Smooth muscle cell (in vitro differentiated cells): ENCODE results near the gene RAET1E. TPM values are rescaled to one million over a fixed set of nuclear protein-coding genes. Genes with fewer than 3 reads are reported as not detected.

Source experiments
- DNase-seq: peaks from one replicate; lab custom pipeline; 2025; ENCODE audit not compliant: unreplicated experiment; lab: John Stamatoyannopoulos, UW
- H2AFZ ChIP-seq: fragments of 200-600 bp; sonication (generic); 2 replicates; pipeline ENCODE4 v1.6.0; 2016; ENCODE audit warnings: antibody characterized with exemption, low read depth, mild to moderate bottlenecking
- H3F3A ChIP-seq: fragments of 200-600 bp; sonication (generic); 2 replicates; pipeline ENCODE4 v1.6.0; 2017; ENCODE audit warnings: antibody characterized with exemption, low read depth
- H3K27ac ChIP-seq: fragments of 200-600 bp; sonication (generic); 2 replicates; pipeline ENCODE4 v1.5.1; 2016; ENCODE audit warnings: low read depth, mild to moderate bottlenecking
- H3K27me3 ChIP-seq: fragments of 200-600 bp; sonication (generic); 2 replicates; pipeline ENCODE4 v1.6.1; 2016; ENCODE audit warnings: low read depth, mild to moderate bottlenecking
- H3K36me3 ChIP-seq: fragments of 200-600 bp; sonication (generic); 2 replicates; pipeline ENCODE4 v1.5.1; 2016; ENCODE audit warnings: low read depth
- H3K4me1 ChIP-seq: fragments of 200-600 bp; sonication (generic); 2 replicates; pipeline ENCODE4 v1.5.1; 2016; ENCODE audit warnings: low read depth
- H3K4me2 ChIP-seq: fragments of 200-600 bp; sonication (generic); 2 replicates; pipeline ENCODE4 v1.6.0; 2016; ENCODE audit warnings: mild to moderate bottlenecking
- H3K4me3 ChIP-seq: fragments of 200-600 bp; sonication (generic); 2 replicates; pipeline ENCODE4 v1.5.1; 2016; ENCODE audit warnings: mild to moderate bottlenecking
- H3K79me2 ChIP-seq: fragments of 200-600 bp; sonication (generic); 2 replicates; pipeline ENCODE4 v1.6.0; 2016; ENCODE audit warnings: low read depth, mild to moderate bottlenecking
- H3K9ac ChIP-seq: fragments of 200-600 bp; sonication (generic); 2 replicates; pipeline ENCODE4 v1.6.0; 2016; ENCODE audit warnings: low read depth
- H3K9me3 ChIP-seq: fragments of 200-600 bp; sonication (generic); replicated peaks from 2 replicates; pipeline ENCODE4 v1.5.1; 2016; ENCODE audit warnings: low read depth
- H4K20me1 ChIP-seq: fragments of 200-600 bp; sonication (generic); 2 replicates; pipeline ENCODE4 v1.6.0; 2016; ENCODE audit warnings: low read depth
- CTCF ChIP-seq: fragments of 200-600 bp; sonication (generic); IDR thresholded peaks from 2 replicates; pipeline ENCODE4 v1.5.1; 2017; ENCODE audit warnings: borderline replicate concordance, mild to moderate bottlenecking, antibody characterized with exemption; ENCODE audit not compliant: insufficient read depth, poor library complexity, severe bottlenecking
- WGBS: methylation state at CpG from one replicate; pipeline ENCODE4 v1.1.7; 2016; ENCODE audit warnings: low lambda C conversion rate; 5-methylcytosine and 5-hydroxymethylcytosine counted together
- polyA plus RNA-seq: library from polyadenylated mRNA; unstranded; fragments of >200 nt; fragmentation: Nextera tagmentation; extraction: Ambion mirVana; gene quantifications from 2 replicates; pipeline ENCODE4 v1.2.1, GENCODE V29; 2016
- total RNA-seq: library from RNA; depleted of rRNA; stranded (reverse); fragments of >200 nt; gene quantifications from 2 replicates; pipeline ENCODE4 v1.2.3, GENCODE V29; 2014

The RAET1E gene
- total and polyA plus RNA-seq, 2 experiments from 2014 or later = not detected

DNA sequence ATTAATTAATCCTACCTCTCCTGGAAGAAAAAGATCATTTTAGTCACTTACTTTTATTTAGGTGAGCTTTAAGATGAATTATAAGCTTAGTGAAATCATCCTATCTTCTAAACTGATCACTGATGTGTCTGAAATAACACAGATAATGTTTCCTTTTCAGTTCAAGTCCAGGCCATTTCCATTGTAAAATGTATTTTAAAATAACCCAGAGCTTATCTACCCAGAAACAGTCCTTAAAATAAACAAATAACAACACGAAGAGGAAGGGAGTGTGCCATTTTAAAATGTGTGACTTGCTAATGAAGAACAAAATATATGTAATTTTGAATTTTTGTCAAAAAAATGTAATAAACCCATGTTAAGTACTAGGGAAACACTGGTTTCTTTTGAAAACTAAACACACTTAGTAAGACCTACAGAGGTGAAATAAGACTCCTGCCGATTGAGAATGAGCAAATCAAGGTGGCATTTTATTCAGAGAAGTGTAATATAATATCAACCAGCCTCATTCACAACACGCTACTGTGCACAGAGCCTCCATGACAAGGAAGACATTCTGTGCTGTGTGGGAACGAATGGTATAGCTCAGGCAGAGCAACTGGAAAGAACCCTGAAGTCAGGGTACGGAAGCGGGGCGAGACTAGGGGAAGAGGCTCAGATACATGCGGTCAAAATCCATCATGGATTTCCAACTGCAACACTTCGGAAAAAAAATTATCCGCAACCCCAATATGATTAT, 41.5 kb downstream of the RAET1E start:
- peaks cover 28% of the 10 kb centered on the region for H3F3A ChIP-seq
- no peak for TF ChIP-seq CTCF
- no peak overlapping the region for H2AFZ ChIP-seq
- peaks cover 24% of the 10 kb centered on the region for H3K4me1 ChIP-seq
- H3K79me2 ChIP-seq = peaks cover 60% of the 10 kb centered on the region
- H3K36me3 ChIP-seq = no peaks in the 10 kb centered on the region
- no peaks in the 10 kb centered on the region for H3K27me3 ChIP-seq
- H3K4me3 ChIP-seq = peak overlapping the region; percentile 27
- WGBS = 83% methylated on average over 10 of the region's 10 CpGs
- H3K4me2 ChIP-seq = peak overlapping the region; percentile 81
- no peaks in the 10 kb centered on the region for H3K9me3 ChIP-seq
- H4K20me1 ChIP-seq = peaks cover 11% of the 10 kb centered on the region
- peak overlapping the region; percentile 97 for H3K27ac ChIP-seq
- peak overlapping the region; percentile 87 for H3K9ac ChIP-seq
- DNase-seq = no peak

DNA sequence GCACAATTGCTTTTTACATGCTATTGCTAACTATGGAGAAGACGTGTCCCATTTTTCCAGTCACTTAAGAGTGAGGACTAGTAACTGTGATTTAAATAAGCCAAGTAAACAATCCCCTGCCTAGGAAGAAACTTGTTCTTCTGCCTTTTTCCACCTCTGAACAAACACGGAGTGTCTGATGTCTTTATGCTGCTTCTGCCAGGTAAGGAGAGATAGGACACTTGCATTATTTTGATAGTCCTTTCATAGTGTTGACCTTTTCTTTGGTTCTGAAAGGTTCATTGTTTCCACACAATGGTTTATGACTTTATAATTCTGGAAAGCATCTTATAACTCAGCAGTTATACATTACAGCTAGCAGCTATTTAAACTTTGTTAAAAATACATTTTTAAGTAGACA, 42.2 kb downstream of the RAET1E start:
- DNase-seq = no peak
- WGBS = 9% methylated on average over 2 of the region's 2 CpGs
- H4K20me1 ChIP-seq = peaks cover 9% of the 10 kb centered on the region
- H3K4me3 ChIP-seq = peak overlapping the region; percentile 27
- no peak overlapping the region for H2AFZ ChIP-seq
- H3K4me1 ChIP-seq = peaks cover 24% of the 10 kb centered on the region
- peaks cover 28% of the 10 kb centered on the region for H3F3A ChIP-seq
- peak overlapping the region; percentile 87 for H3K9ac ChIP-seq
- peaks cover 53% of the 10 kb centered on the region for H3K79me2 ChIP-seq
- H3K27ac ChIP-seq = peak overlapping the region; percentile 97
- no peaks in the 10 kb centered on the region for H3K36me3 ChIP-seq
- no peaks in the 10 kb centered on the region for H3K9me3 ChIP-seq
- no peak for TF ChIP-seq CTCF
- peak overlapping the region; percentile 81 for H3K4me2 ChIP-seq
- H3K27me3 ChIP-seq = no peaks in the 10 kb centered on the region

DNA sequence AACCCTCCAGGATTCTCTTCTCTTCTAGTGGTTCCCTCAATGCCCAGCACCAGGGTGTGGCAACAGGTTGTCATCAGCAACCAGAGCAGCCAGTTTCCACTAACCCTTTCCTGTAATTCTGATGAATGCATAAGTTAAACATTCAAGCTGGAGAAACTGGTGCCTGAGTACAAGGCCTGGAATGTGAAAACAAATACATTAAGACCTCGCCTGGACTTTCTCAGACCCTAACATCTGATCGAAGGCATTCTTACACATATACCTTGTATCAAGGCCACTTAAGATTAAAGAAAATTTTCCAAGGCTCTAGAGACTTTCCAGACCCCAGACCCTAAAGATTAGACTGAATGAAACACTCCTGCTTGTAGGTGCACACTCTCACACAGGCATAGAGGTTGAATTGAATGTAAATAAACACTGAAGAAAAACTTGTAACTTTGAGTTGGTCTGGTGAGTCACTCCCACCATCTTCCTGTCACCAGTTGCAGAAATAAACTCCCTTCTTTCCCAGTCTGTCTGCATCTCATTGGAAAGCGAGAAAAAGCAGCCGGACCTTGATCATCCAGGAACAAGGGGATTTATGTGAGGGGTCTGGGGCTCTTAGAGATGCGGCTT, 42.8 kb downstream of the RAET1E start:
- peak overlapping the region; percentile 87 for H3K9ac ChIP-seq

More for the DNA sequence above, 42.8 kb downstream of the RAET1E start:
- Histone ChIP-seq H3K79me2 (peaks cover 48% of the 10 kb centered on the region), H3K4me1 (peaks cover 24% of the 10 kb centered on the region), H3K27me3 (no peaks in the 10 kb centered on the region), H3K27ac (peak overlapping the region; percentile 97), H3K4me3 (peak overlapping the region; percentile 27), H3K4me2 (peak overlapping the region; percentile 81), H3F3A (peaks cover 28% of the 10 kb centered on the region), H4K20me1 (peaks cover 3% of the 10 kb centered on the region), H2AFZ (no peak overlapping the region), H3K36me3 (no peaks in the 10 kb centered on the region), H3K9me3 (no peaks in the 10 kb centered on the region)
- WGBS = 2% methylated on average over 5 of the region's 5 CpGs
- DNase-seq = no peak
- no peak for TF ChIP-seq CTCF
